Activated CD4-positive, alpha-beta T cell treated with anti-CD3 and anti-CD28 coated beads, Interleukin-2, amount 10 ng/mL, durations not matched to agents 7 days and 5 days (primary cell): ENCODE results near the gene CAPN1. TPM values are rescaled to one million over a fixed set of nuclear protein-coding genes. Genes with fewer than 3 reads are reported as not detected.

ENCODE experiments used
- CTCF ChIA-PET: fragments of 350-600 bp; sonication (Branson Sonifier 250); formaldehyde crosslinking; loops from one replicate; lab custom pipeline; 2021; ENCODE audit warnings: antibody characterized with exemption; lab: Charles Lee
- POLR2A ChIA-PET: fragments of 350-600 bp; sonication (Branson Sonifier 250); formaldehyde crosslinking; loops from one replicate; lab custom pipeline; 2021; ENCODE audit warnings: antibody characterized with exemption; lab: Charles Lee
- DNase-seq: peaks from one replicate; pipeline ENCODE4 v3.0.0-alpha.2; 2020
- H3K27ac Mint-ChIP-seq: one replicate; pipeline ENCODE4 v1.8.0; 2021; ENCODE audit warnings: mild to moderate bottlenecking, moderate library complexity, mixed read lengths
- H3K27me3 Mint-ChIP-seq: one replicate; pipeline ENCODE4 v1.8.0; 2021; ENCODE audit warnings: mixed read lengths
- H3K36me3 Mint-ChIP-seq: one replicate; pipeline ENCODE4 v1.8.0; 2021; ENCODE audit warnings: low read depth, mixed read lengths
- H3K4me1 Mint-ChIP-seq: one replicate; pipeline ENCODE4 v1.8.0; 2021; ENCODE audit warnings: mixed read lengths
- H3K4me3 Mint-ChIP-seq: one replicate; pipeline ENCODE4 v1.8.0; 2021; ENCODE audit warnings: mild to moderate bottlenecking, moderate library complexity, mixed read lengths
- H3K9me3 Mint-ChIP-seq: one replicate; pipeline ENCODE4 v1.8.0; 2021; ENCODE audit warnings: mixed read lengths
- total RNA-seq, 2 experiments: library from RNA; stranded (reverse); gene quantifications; one replicate each; pipeline ENCODE4 v1.2.3, GENCODE V29; 2021

Gene CAPN1
- total RNA-seq, 2 experiments from 2014 or later: 192 to 207 TPM

- ChIA-PET CTCF (interaction anchor here (1.0 to 2.1 kb wide), 6 partner anchors 11 to 69 kb away, joined by 3 to 7 read pairs (median 6); partner anchors contain the start of gene CDC42EP2), POLR2A (interaction anchor here (0.9 to 1.0 kb wide), 2 partner anchors 54 to 238 kb away, joined by 4 read pairs; partner anchors contain the start of gene MALAT1)
- Mint-ChIP-seq H3K9me3 (no peaks in the 10 kb centered on the region), H3K4me3 (peak overlapping the region; percentile 97), H3K36me3 (peaks cover 13% of the 10 kb centered on the region), H3K4me1 (peaks cover 57% of the 10 kb centered on the region), H3K27ac (peak overlapping the region; percentile 95), H3K27me3 (no peaks in the 10 kb centered on the region)
- no peak for DNase-seq
Measured at GRCh38 chr11:65260756-65261590, 79.2 kb downstream of the CAPN1 start.

Other genes starting within 250 kb of the CAPN1 start
- not detected for gene GPHA2, start 246.0 kb upstream of the CAPN1 start, total RNA-seq
- under 1 TPM; 0.20 to 0.54 TPM for gene MAJIN, start 209.8 kb upstream of the CAPN1 start, total RNA-seq
- gene BATF2, start 185.0 kb upstream of the CAPN1 start, total RNA-seq: under 1 TPM in 1 of 2 experiments, not detected in 1; 0.10 TPM
- gene ARL2, start 167.8 kb upstream of the CAPN1 start, total RNA-seq: 10 to 100 TPM; 62.4 to 65.3 TPM
- gene SNX15, start 154.5 kb upstream of the CAPN1 start, total RNA-seq: 10 to 100 TPM; 28.3 to 34.8 TPM
- gene SAC3D1, start 140.7 kb upstream of the CAPN1 start, total RNA-seq: 10 to 100 TPM; 35.9 to 40.5 TPM
- gene NAALADL1, start 123.4 kb upstream of the CAPN1 start, total RNA-seq: 1 to 10 TPM; 6.3 to 7.3 TPM
- gene CDCA5, start 97.9 kb upstream of the CAPN1 start, total RNA-seq: 100 to 1,000 TPM; 105 to 109 TPM
- gene ZFPL1, start 97.7 kb upstream of the CAPN1 start, total RNA-seq: 10 to 100 TPM; 27.2 to 29.8 TPM
- gene VPS51, start 85.7 kb upstream of the CAPN1 start, total RNA-seq: 100 to 1,000 TPM; 146 to 148 TPM
- gene TM7SF2, start 70.1 kb upstream of the CAPN1 start, total RNA-seq: 10 to 100 TPM; 26.1 to 27.7 TPM
- gene ZNHIT2, start 64.2 kb upstream of the CAPN1 start, total RNA-seq: 1 to 10 TPM; 8.6 to 9.9 TPM
- 1,000 to 10,000 TPM; 1,051 to 1,116 TPM for gene FAU, start 59.8 kb upstream of the CAPN1 start, total RNA-seq
- gene MRPL49, start 59.6 kb upstream of the CAPN1 start, total RNA-seq: 10 to 100 TPM; 49.5 to 55.4 TPM
- gene SYVN1, start 47.4 kb upstream of the CAPN1 start, total RNA-seq: 10 to 100 TPM; 40.5 to 42.2 TPM
- not detected for gene SPDYC, start 11.7 kb upstream of the CAPN1 start, total RNA-seq
- gene POLA2, start 80.0 kb downstream of the CAPN1 start, total RNA-seq: 10 to 100 TPM; 47.7 to 55.2 TPM
- under 1 TPM; 0.25 to 0.67 TPM for gene CDC42EP2, start 132.9 kb downstream of the CAPN1 start, total RNA-seq
- gene DPF2, start 151.9 kb downstream of the CAPN1 start, total RNA-seq: 10 to 100 TPM; 61.1 to 75.6 TPM
- under 1 TPM; 0.42 to 0.79 TPM for gene TIGD3, start 172.8 kb downstream of the CAPN1 start, total RNA-seq
- 10 to 100 TPM; 40.9 TPM for gene SLC25A45, start 200.7 kb downstream of the CAPN1 start, total RNA-seq
- 10 to 100 TPM; 49.5 to 52.1 TPM for gene FRMD8, start 204.7 kb downstream of the CAPN1 start, total RNA-seq
- gene NEAT1, start 240.9 kb downstream of the CAPN1 start, total RNA-seq: 100 to 1,000 TPM; 463 to 610 TPM